Measurements from ENCODE around the gene HERC2.
"Not testable (repeated sequence)": the region's sequence is repeated elsewhere in the genome, so short reads cannot be mapped to it uniquely, and the experiment has no call there.

The HERC2 gene

DNA sequence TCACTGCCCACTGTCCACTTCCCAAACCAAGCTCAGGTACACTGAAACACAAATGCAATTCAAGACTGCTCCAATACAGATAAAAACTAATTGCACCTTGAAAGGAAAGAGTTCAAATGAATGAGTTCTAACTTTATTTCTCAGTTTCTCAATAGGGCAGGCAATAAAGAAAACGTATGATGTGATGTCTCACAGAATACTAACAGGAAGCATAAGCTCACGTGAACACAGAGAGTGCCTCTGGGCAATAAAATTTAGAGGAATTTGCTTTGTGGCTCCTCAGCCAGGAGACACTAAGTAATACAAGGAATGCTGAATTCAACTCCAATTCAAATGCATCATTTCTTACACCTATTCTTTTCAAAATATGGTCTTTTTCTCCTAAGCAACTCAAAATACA is 140.6 kb downstream of the HERC2 start:
- no peak for DNase-seq

GRCh38 chr15:28179270-28179669 is 142.7 kb downstream of the HERC2 start:
- DNase-seq, result no peak

GRCh38 chr15:28178727-28179126 is 143.3 kb downstream of the HERC2 start:
- no peak for DNase-seq

GRCh38 chr15:28178290-28178689 is 143.7 kb downstream of the HERC2 start:
- DNase-seq, result no peak

GRCh38 chr15:28169366-28169765 is 152.6 kb downstream of the HERC2 start:
- DNase-seq, result peak in 1 of 14 donors; percentile 9

DNA sequence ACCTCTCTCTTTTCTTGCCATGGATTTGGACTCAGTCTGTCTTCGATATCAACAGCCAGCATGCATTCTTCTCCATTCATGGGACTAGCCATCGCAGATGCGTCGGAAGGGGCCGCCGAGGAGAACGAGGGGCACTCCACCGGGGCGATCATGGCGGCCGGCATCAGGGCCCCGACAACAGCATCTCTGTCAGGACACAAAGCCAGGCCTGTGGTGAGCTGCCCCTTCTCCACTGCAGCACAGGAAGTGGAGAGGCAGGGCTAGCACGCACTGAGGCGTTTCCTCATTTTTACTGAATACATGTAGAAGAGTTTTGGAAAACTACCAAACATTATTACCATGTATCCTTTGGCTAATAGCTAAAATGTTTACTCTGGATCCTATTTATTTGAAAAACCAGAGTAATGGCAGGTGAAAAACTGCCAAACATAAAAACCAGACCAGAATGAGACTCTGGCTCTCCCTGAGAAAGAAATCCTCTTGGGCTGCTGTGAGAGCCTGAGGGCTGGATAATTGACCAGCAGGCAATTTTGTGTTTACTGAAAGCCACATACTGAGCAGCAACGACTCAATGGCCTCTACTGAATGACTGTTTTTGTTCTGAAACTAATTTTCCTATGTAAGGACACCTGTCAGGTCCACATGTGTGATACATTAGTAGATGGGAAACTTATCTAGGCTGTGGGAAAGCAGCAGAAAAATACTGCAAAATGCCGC is 153.4 kb downstream of the HERC2 start:
- DNase-seq, result peak in 2 of 14 donors; percentile 10 to 12

- no peak for DNase-seq
Measured at GRCh38 chr15:28167042-28167441, 154.9 kb downstream of the HERC2 start.

DNA sequence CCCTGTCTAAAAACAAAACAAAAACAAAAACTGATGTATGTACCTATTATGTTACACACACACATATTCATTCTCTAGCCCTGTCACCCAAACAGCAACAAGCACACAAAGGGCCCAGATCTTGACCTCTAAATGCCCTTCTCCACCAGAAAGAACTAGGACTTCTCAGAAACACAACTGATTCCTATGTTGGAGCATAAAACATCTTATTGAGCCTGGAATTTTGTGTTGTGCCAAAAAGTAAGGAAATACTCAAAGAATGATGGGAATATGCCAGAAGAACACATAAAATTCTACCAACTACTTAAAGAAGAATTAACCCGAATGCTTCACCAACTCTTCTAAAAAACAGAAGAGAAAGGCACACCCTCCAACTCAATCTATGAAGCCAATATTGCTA is 156.2 kb downstream of the HERC2 start:
- no peak for DNase-seq

DNA sequence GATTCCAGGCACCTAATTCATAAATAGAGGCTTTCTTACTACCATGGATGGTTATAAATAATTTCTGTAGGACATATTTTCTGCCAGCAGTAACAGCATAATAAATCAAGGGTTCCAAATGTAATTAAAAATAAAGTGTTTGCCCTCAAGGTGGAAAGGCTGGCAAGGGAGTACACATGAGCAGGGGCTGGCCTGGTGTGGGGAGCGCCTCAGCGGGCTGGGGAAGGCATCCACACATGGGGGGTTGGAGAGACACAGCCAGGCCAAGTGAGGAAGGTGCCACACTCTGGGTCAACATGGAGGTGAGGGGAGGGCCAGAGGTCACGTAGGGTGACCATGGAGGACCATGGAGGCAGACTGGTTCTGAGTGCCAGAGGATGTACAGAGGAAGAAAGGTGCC is 157.1 kb downstream of the HERC2 start:
- DNase-seq, result no peak

DNA sequence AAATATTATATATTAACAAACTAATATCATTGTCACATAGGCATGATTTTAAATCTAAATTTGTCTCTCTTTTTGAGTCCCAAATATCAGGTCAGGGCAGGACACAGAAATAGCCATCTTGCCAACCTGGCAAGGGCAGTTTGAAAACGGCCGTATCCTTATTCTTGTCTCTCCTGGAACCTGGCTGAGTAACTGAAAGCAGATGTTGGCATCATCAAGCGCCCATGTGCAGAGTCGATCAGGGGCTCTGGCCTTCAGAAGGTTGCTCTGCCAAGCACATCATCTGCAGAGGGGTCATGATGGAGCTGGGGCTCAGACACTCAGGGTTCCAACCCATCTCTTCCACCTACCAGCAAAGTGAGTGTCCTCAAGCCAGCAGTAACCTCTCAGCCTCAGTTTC is 167.7 kb downstream of the HERC2 start:
- no peak for DNase-seq

GRCh38 chr15:28153492-28154119 is 168.4 kb downstream of the HERC2 start:
- DNase-seq, result no peak

- DNase-seq, result not testable (repeated sequence)
Measured at GRCh38 chr15:28152538-28152923, 169.4 kb downstream of the HERC2 start.

- not testable (repeated sequence) for DNase-seq
Measured at GRCh38 chr15:28151864-28152537, 170.0 kb downstream of the HERC2 start.

DNA sequence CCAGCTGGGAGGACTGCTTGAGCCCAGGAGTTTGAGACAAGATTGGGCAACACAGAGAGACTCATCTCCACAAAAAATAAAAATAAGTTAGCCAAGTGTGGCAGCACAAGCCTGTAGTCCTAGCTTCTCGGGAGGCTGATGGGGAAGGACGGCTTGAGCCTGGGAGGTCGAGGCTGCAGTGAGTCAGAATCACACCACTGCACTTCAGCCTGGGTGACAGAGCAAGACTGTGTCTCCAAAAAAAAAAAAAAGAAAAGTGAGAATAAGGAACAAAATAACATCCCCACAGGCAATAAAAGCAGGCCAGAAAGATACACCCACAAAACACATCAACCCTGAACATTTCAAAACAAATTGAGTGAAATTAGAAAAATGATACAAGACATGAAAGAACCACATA is 174.2 kb downstream of the HERC2 start:
- DNase-seq, result no peak

DNA sequence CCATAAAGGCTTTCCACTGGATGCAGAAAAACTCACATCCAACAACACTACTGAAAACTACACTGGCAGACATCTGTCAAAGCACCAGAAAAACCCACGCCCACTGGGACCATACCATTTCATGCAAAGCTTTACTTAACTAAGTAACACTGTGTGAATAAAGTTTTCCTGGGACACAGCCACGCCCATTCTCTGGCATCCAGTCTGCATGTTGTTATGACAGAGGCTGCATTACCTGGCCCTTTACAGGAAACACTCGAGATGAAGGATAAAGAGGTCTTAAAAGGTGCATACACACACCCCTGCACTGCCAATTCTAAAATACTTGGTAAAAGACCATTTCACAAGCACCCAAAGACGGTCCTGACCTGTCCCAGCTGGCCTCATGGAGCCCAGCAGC is 176.6 kb downstream of the HERC2 start:
- not testable (repeated sequence) for DNase-seq

DNA sequence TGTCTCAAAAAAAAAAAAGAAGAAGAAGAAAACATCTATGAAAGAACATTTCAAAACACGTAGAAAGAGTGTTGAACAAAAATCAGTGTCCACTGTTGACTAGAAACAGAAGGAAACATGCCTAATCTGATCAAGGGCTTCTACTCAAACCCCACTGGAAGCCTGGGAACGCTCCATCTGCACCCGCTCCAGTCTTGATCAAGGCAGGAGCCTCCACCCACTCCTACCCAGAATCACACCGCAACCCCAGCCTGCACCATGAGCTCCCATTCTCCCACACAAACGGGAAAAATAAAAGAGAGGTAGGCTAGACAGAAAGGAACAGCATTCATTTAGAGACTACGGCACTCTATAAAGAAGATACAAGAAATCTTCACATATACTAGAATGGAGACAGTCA is 181.9 kb downstream of the HERC2 start:
- DNase-seq, result no peak

GRCh38 chr15:28137408-28138039 is 184.5 kb downstream of the HERC2 start:
- DNase-seq, result not testable (repeated sequence)

GRCh38 chr15:28136236-28136904 is 185.6 kb downstream of the HERC2 start:
- not testable (repeated sequence) for DNase-seq

GRCh38 chr15:28133281-28133680 is 188.7 kb downstream of the HERC2 start:
- DNase-seq, result no peak

GRCh38 chr15:28132524-28133275 is 189.3 kb downstream of the HERC2 start:
- no peak for DNase-seq

DNA sequence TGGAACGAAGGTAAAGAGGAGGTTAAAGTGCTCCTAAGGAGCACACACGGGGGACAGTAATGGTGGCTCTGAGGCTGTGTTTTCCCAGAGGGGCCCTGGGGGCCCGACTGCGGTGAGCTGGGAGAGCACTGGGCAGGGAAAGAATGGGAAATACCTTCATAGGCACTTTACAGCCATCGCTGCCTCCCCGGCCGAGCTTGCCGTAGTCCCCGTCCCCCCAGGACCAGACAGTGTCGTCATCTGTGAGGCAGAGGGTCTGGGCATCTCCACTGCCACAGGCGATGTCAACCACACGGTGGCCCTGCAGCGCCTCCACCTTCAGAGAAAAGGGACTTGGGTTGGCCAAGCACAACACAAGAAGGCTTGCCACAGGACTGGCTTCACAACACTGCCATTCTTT is 190.0 kb downstream of the HERC2 start:
- no peak for DNase-seq

- no peak for DNase-seq
Measured at GRCh38 chr15:28131400-28131799, 190.6 kb downstream of the HERC2 start.

All from C1 segment of cervical spinal cord (tissue), 14 donors.